ENCODE measurements around the gene DGKE. TPM values are rescaled to one million over a fixed set of nuclear protein-coding genes. Genes with fewer than 3 reads are reported as not detected.

Gene DGKE
- total RNA-seq, 4 donors from 2014 or later, result 14.4 to 31.2 (median 23.1) TPM

DNA sequence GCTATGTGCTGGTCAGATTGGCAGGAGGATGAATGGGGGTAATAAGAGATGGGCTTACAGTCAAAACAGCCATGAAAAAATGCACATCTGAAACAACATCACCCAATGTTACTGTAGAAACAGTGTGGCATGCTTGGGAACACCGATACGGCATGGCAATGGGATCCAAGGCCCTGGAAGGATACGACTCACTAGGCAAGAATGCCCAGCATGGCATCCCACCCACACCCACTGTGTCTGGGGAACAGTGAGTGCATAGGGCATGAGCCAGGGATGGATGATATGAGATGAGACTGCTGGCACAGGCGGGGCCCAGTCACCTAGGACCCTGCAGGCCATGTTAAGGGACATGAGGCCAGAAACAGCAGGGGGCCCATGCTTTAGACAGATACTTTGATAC, 68.4 kb downstream of the DGKE start:
- Histone ChIP-seq H3K27ac (no peak overlapping the region), H3K36me3 (no peaks in the 10 kb centered on the region), H3K27me3 (no peaks in the 10 kb centered on the region), H3K4me1 (no peaks in the 10 kb centered on the region), H3K4me3 (no peak overlapping the region), H3K9me3 (no peaks in the 10 kb centered on the region)
- TF ChIP-seq CTCF (IDR thresholded peaks at IDR 0.05), result no peak
- TF ChIP-seq POLR2A (IDR thresholded peaks at IDR 0.05), result no peak
- intact Hi-C loops (cut with DNase I; ENCODE audit: low total_unique reads), result no loop called here
- no peak for DNase-seq

- Histone ChIP-seq H3K27ac (no peak overlapping the region), H3K4me3 (no peak overlapping the region), H3K27me3 (no peaks in the 10 kb centered on the region), H3K4me1 (no peaks in the 10 kb centered on the region), H3K36me3 (no peaks in the 10 kb centered on the region), H3K9me3 (no peaks in the 10 kb centered on the region)
- intact Hi-C loops (cut with DNase I; ENCODE audit: low total_unique reads), result no loop called here
- DNase-seq, result no peak
- TF ChIP-seq CTCF (IDR thresholded peaks at IDR 0.05) (no peak), POLR2A (IDR thresholded peaks at IDR 0.05) (no peak)
Measured at GRCh38 chr17:56903560-56903959, 69.6 kb downstream of the DGKE start.

GRCh38 chr17:56908001-56908542, 74.1 kb downstream of the DGKE start:
- H3K4me1 ChIP-seq, result no peaks in the 10 kb centered on the region
- H3K9me3 ChIP-seq, result no peaks in the 10 kb centered on the region
- H3K27me3 ChIP-seq, result no peaks in the 10 kb centered on the region
- no peak for DNase-seq
- no peaks in the 10 kb centered on the region for H3K36me3 ChIP-seq
- intact Hi-C loops (cut with DNase I; ENCODE audit: low total_unique reads), result no loop called here
- no peak overlapping the region for H3K4me3 ChIP-seq
- H3K27ac ChIP-seq, result no peak overlapping the region
- TF ChIP-seq POLR2A (IDR thresholded peaks at IDR 0.05) (no peak), CTCF (IDR thresholded peaks at IDR 0.05) (no peak)

GRCh38 chr17:56909742-56910508, 76.0 kb downstream of the DGKE start:
- H3K4me3 ChIP-seq, result no peak overlapping the region
- intact Hi-C loops (cut with DNase I; ENCODE audit: low total_unique reads), result no loop called here

More at GRCh38 chr17:56909742-56910508, 76.0 kb downstream of the DGKE start:
- peak in 1 of 2 donors; percentile 53 for DNase-seq
- Histone ChIP-seq H3K27ac (peak overlapping the region; percentile 37 to 89), H3K9me3 (no peaks in the 10 kb centered on the region), H3K27me3 (no peaks in the 10 kb centered on the region), H3K36me3 (no peaks in the 10 kb centered on the region), H3K4me1 (no peaks in the 10 kb centered on the region)
- TF ChIP-seq CTCF (IDR thresholded peaks at IDR 0.05) (no peak), POLR2A (IDR thresholded peaks at IDR 0.05) (no peak)
